Upper lobe of left lung (tissue), 4 donors: ENCODE results near the gene STRIP1.

Experiments used
- EP300 ChIP-seq, 4 donors: sonication (generic); formaldehyde crosslinking; IDR thresholded peaks; one replicate each; pipeline ENCODE4 v1.5.1; 2017; ENCODE audit warnings: antibody characterized with exemption in 4 of 4, control low read depth in 2 of 4
- POLR2A ChIP-seq, 4 donors: fragments of 450-650 bp; IDR thresholded peaks; one replicate each; pipeline ENCODE4 v1.5.1; 2016 to 2017; ENCODE audit warnings: antibody characterized with exemption in 4 of 4, mild to moderate bottlenecking in 2 of 4
- POLR2AphosphoS5 ChIP-seq, 2 donors: sonication (generic); formaldehyde crosslinking; IDR thresholded peaks; one replicate each; pipeline ENCODE4 v1.5.1; 2017; ENCODE audit warnings: antibody characterized with exemption in 2 of 2
- TF ChIP-seq, protein P1 (sequence below), 6 experiments: fragments of 450-650 bp in 4 of 6; fragments of 200-600 bp in 2 of 6; sonication (generic) in 2 of 6; IDR thresholded peaks; one replicate each; pipeline ENCODE4 v1.5.1; 2016 to 2019; ENCODE audit warnings: antibody characterized with exemption in 6 of 6

GRCh38 chr1:110086961-110087360 is 52.5 kb downstream of the STRIP1 start:
- TF ChIP-seq POLR2A (IDR thresholded peaks at IDR 0.05) (no peak), POLR2AphosphoS5 (IDR thresholded peaks at IDR 0.05) (no peak), EP300 (IDR thresholded peaks at IDR 0.05) (no peak)
- TF ChIP-seq, protein P1, sequence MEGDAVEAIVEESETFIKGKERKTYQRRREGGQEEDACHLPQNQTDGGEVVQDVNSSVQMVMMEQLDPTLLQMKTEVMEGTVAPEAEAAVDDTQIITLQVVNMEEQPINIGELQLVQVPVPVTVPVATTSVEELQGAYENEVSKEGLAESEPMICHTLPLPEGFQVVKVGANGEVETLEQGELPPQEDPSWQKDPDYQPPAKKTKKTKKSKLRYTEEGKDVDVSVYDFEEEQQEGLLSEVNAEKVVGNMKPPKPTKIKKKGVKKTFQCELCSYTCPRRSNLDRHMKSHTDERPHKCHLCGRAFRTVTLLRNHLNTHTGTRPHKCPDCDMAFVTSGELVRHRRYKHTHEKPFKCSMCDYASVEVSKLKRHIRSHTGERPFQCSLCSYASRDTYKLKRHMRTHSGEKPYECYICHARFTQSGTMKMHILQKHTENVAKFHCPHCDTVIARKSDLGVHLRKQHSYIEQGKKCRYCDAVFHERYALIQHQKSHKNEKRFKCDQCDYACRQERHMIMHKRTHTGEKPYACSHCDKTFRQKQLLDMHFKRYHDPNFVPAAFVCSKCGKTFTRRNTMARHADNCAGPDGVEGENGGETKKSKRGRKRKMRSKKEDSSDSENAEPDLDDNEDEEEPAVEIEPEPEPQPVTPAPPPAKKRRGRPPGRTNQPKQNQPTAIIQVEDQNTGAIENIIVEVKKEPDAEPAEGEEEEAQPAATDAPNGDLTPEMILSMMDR (IDR thresholded peaks at IDR 0.05) = no peak
